Stimulated activated CD8-positive, alpha-beta memory T cell treated with anti-CD3 and anti-CD28 coated beads, Interleukin-15, amount 100 ng/mL, for 1 hour (primary cell): ENCODE results near the gene CD200.
A peak's percentile ranks its signal among the peaks of the same experiment; 100 is the strongest.

Source experiments
- DNase-seq: peaks from one replicate; pipeline ENCODE4 v3.0.0-alpha.2; 2020; ENCODE audit warnings: low read depth

Gene CD200, protein sequence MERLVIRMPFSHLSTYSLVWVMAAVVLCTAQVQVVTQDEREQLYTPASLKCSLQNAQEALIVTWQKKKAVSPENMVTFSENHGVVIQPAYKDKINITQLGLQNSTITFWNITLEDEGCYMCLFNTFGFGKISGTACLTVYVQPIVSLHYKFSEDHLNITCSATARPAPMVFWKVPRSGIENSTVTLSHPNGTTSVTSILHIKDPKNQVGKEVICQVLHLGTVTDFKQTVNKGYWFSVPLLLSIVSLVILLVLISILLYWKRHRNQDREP

GRCh38 chr3:112333002-112333380 is at the start of gene CD200:
Gene CD200, plus strand, starts transcription at chr3:112333156. Its CDS starts 57 bp downstream, at chr3:112333213.
- DNase-seq, result peak; percentile 13

DNA sequence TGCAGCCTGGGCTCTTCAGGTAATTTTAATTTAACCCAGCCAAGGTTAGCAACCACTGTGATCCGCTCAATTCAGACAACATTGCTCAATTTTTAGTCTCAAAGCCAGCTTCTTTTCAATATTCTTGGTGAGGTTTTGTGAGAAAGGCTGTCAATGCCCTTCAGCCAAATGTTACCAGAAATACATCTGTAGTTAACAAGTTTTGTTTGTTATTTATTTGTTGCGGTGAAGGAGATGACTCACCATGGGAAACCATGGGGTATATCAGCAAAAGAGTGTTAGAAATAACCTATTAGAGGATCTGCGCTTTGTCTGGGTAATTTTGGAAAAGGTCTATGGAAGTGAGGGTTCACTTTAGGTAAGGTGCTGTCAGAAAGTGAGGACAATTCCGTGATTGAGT is 43.9 kb upstream of the CD200 start:
- no peak for DNase-seq

GRCh38 chr3:112293368-112294321 is 39.3 kb upstream of the CD200 start, which contains the start of gene SLC9C1:
Gene SLC9C1, minus strand, starts transcription at chr3:112294216. Its CDS starts 7,425 bp downstream, at chr3:112286791.
- no peak for DNase-seq

GRCh38 chr3:112297714-112298113 is 35.2 kb upstream of the CD200 start:
- DNase-seq, result no peak

DNA sequence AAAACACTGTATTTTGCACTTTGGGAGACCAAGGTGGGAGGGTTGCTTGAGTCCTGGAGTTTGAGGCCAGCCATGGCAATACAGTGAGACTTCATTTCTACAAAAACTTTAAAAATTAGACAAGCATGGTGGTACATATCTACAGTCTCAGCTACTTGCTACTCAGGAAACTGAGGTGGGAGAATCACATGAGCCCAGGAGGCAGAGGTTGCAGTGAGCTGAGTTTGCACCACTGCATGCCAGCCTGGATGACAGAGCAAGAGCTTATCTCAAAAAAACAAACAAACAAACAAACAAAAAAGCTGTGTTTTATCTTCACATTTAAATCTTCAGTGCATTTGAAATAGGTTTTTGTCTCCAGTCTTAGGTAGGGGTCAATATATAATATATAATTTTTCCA is 34.2 kb upstream of the CD200 start:
- no peak for DNase-seq

DNA sequence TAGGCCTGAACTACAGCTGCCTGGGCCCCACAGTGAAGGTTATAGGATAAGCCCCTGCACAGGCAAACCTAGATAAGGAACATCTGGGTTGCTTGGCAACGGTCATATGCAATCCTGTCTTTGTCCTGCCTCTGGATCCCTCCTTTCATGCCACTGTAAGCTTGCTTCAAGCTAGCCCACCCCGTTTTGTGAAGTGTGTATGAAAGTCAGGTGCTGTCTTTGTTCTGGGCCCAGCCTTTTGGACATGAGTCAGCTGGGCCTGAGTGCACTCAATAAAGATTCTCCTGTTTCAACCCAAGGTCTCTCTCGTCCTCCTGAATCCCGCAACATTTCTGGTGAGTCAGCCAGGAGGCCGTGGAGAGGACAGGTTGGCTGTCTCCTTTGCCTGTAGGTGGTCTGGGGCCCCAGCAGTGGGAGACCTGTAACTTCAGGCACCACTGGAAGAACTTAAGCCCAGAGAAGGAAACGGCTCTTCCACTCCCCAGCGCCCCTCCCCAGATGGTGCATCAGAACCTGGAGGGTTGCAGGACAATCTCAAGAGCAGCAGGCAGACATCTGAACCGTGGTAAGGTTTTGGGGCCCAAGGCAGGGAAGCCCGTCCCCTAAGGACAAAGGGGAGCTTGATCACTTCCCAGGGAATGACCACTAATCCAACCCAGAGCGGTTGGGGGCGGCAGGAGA is 30.7 kb upstream of the CD200 start:
- DNase-seq, result no peak

GRCh38 chr3:112302881-112303763 is 29.8 kb upstream of the CD200 start:
- DNase-seq, result no peak

GRCh38 chr3:112303764-112304325 is 29.1 kb upstream of the CD200 start:
- no peak for DNase-seq

GRCh38 chr3:112304611-112305010 is 28.3 kb upstream of the CD200 start:
- no peak for DNase-seq

GRCh38 chr3:112306825-112307224 is 26.1 kb upstream of the CD200 start:
- no peak for DNase-seq

GRCh38 chr3:112307557-112307956 is 25.4 kb upstream of the CD200 start:
- DNase-seq, result no peak

GRCh38 chr3:112308151-112308911 is 24.6 kb upstream of the CD200 start:
- DNase-seq, result no peak

GRCh38 chr3:112314649-112315048 is 18.3 kb upstream of the CD200 start:
- DNase-seq, result no peak

DNA sequence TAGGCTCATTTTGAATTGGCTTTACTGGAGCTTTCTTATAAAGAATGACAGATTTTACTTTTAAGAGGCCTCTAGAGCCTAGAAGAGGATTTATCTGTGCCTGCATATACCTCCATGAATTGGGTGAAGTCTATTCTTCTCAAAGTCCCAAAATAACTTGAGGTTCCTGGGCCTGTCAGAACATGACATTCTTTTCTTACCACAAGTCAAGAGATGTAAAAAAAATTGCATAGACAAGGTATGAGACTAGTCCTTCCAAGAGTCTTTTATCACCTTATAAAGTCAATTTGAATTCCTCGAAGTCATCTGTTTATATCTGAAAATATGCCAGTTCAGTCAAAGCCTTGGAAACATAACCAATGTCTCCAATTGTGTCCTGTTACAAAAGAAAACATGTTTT is 17.2 kb upstream of the CD200 start:
- DNase-seq, result no peak

- no peak for DNase-seq
These were observed 13.3 kb upstream of the CD200 start for GRCh38 chr3:112319516-112320276.

- no peak for DNase-seq
These were observed 12.3 kb upstream of the CD200 start for GRCh38 chr3:112320691-112321090.

GRCh38 chr3:112321867-112322652 is 10.9 kb upstream of the CD200 start:
- no peak for DNase-seq

GRCh38 chr3:112327371-112327951 is 5.5 kb upstream of the CD200 start:
- no peak for DNase-seq
